OCI-LY3 (cell line): ENCODE results near the gene CASR.

Experiments used
- H2AFZ ChIP-seq: fragments of 200-600, 300-600 bp; shearing (Covaris generic); 2 replicates; pipeline ENCODE4 v1.6.0; 2014; ENCODE audit warnings: antibody characterized with exemption, low read depth, low read length
- H3K27ac ChIP-seq: fragments of 200-600, 300-600 bp; sonication (generic); 2 replicates; pipeline ENCODE4 v1.5.1; 2014; ENCODE audit warnings: mild to moderate bottlenecking, low read length, moderate library complexity, mixed read lengths
- H3K27me3 ChIP-seq: fragments of 200-600, 300-600 bp; sonication (generic); 2 replicates; pipeline ENCODE4 v1.6.1; 2014; ENCODE audit warnings: low read depth, low read length, mixed read lengths
- H3K36me3 ChIP-seq: fragments of 200-600, 300-600 bp; sonication (generic); replicated peaks from 2 replicates; pipeline ENCODE3; 2014; ENCODE audit warnings: low read depth, low read length, mixed read lengths
- H3K4me1 ChIP-seq: fragments of 300-600, 200-600 bp; sonication (generic); 2 replicates; pipeline ENCODE4 v1.6.1; 2014; ENCODE audit warnings: low read length, mixed read lengths
- H3K4me2 ChIP-seq: fragments of 200-600, 300-600 bp; sonication (generic); 2 replicates; pipeline ENCODE4 v1.6.1; 2014; ENCODE audit warnings: low read length, mixed read lengths
- H3K4me3 ChIP-seq: fragments of 300-600, 200-600 bp; sonication (generic); 2 replicates; pipeline ENCODE4 v1.5.1; 2014; ENCODE audit warnings: antibody characterized with exemption, mild to moderate bottlenecking, low read length, moderate library complexity
- H3K79me2 ChIP-seq: fragments of 300-600, 200-600 bp; shearing (Covaris generic); 2 replicates; pipeline ENCODE4 v1.6.1; 2014; ENCODE audit warnings: mild to moderate bottlenecking, low read length, mixed read lengths
- H3K9ac ChIP-seq: fragments of 300-600, 200-600 bp; shearing (Covaris generic); 2 replicates; pipeline ENCODE4 v1.6.0; 2014; ENCODE audit warnings: mild to moderate bottlenecking, low read length, moderate library complexity
- H3K9me3 ChIP-seq: fragments of 200-600, 300-600 bp; shearing (Covaris generic); 2 replicates; pipeline ENCODE4 v1.6.1; 2014; ENCODE audit warnings: low read length, mixed read lengths; ENCODE audit not compliant: insufficient read depth
- H4K20me1 ChIP-seq: fragments of 200-600, 300-600 bp; sonication (generic); 2 replicates; pipeline ENCODE4 v1.6.1; 2016; ENCODE audit warnings: low read length, mixed read lengths; ENCODE audit not compliant: insufficient read depth
- CTCF ChIP-seq: fragments of 200-600, 300-600 bp; sonication (generic); IDR thresholded peaks from 2 replicates; pipeline ENCODE4 v1.5.1; 2014; ENCODE audit warnings: antibody characterized with exemption, low read length, low read depth
- EZH2phosphoT487 ChIP-seq: fragments of 200-600 bp; shearing (Covaris generic); IDR thresholded peaks from 2 replicates; pipeline ENCODE4 v1.6.1; 2018; ENCODE audit warnings: antibody characterized with exemption, mixed run types, low read depth

Gene CASR

GRCh38 chr3:122314228-122314876, 130.9 kb downstream of the CASR start:
- Histone ChIP-seq H3K4me2 (no peak overlapping the region), H3K79me2 (no peaks in the 10 kb centered on the region), H2AFZ (no peak overlapping the region), H3K4me3 (no peak overlapping the region), H3K9me3 (0 out of 2 replicates have a peak, but pooled peaks cover 1% of the 10 kb centered on the region), H3K27ac (no peak overlapping the region), H3K4me1 (no peaks in the 10 kb centered on the region), H4K20me1 (no peaks in the 10 kb centered on the region), H3K9ac (no peak overlapping the region), H3K27me3 (no peaks in the 10 kb centered on the region), H3K36me3 (no peaks in the 10 kb centered on the region)
- TF ChIP-seq EZH2phosphoT487 (no peak), CTCF (no peak)

- 0 out of 2 replicates have a peak, but pooled peaks cover 5% of the 10 kb centered on the region for H3K9me3 ChIP-seq
- H3K4me1 ChIP-seq = no peaks in the 10 kb centered on the region
- no peak overlapping the region for H3K4me3 ChIP-seq
- H3K27me3 ChIP-seq = no peaks in the 10 kb centered on the region
- no peak overlapping the region for H3K27ac ChIP-seq
- no peaks in the 10 kb centered on the region for H3K36me3 ChIP-seq
- no peaks in the 10 kb centered on the region for H4K20me1 ChIP-seq
- no peak overlapping the region for H3K9ac ChIP-seq
- no peak overlapping the region for H2AFZ ChIP-seq
- H3K79me2 ChIP-seq = no peaks in the 10 kb centered on the region
- no peak overlapping the region for H3K4me2 ChIP-seq
- TF ChIP-seq EZH2phosphoT487 (no peak), CTCF (no peak)
These were observed 132.2 kb downstream of the CASR start for GRCh38 chr3:122315619-122316018.

- Histone ChIP-seq H3K9ac (no peak overlapping the region), H3K4me2 (no peak overlapping the region)
These were observed 132.9 kb downstream of the CASR start for GRCh38 chr3:122316368-122316767.

GRCh38 chr3:122318620-122319019, 135.2 kb downstream of the CASR start:
- Histone ChIP-seq H3K79me2 (no peaks in the 10 kb centered on the region), H2AFZ (no peak overlapping the region), H3K27me3 (no peaks in the 10 kb centered on the region), H3K36me3 (no peaks in the 10 kb centered on the region), H3K4me1 (peaks cover 13% of the 10 kb centered on the region), H3K4me2 (no peak overlapping the region), H3K4me3 (no peak overlapping the region), H3K9ac (no peak overlapping the region), H3K9me3 (0 out of 2 replicates have a peak, but pooled peaks cover 5% of the 10 kb centered on the region), H4K20me1 (no peaks in the 10 kb centered on the region), H3K27ac (no peak overlapping the region)
- no peak for TF ChIP-seq CTCF
- TF ChIP-seq EZH2phosphoT487 = no peak

More at GRCh38 chr3:122316368-122316767, 132.9 kb downstream of the CASR start:
- Histone ChIP-seq H3K36me3 (no peaks in the 10 kb centered on the region), H3K9me3 (0 out of 2 replicates have a peak, but pooled peaks cover 5% of the 10 kb centered on the region), H3K27me3 (no peaks in the 10 kb centered on the region), H3K79me2 (no peaks in the 10 kb centered on the region), H3K27ac (no peak overlapping the region), H3K4me1 (no peaks in the 10 kb centered on the region), H3K4me3 (no peak overlapping the region), H2AFZ (no peak overlapping the region), H4K20me1 (no peaks in the 10 kb centered on the region)
- TF ChIP-seq CTCF (no peak), EZH2phosphoT487 (no peak)
